ENCODE measurements around the gene SYNE2. TPM values are rescaled to one million over a fixed set of nuclear protein-coding genes. Genes with fewer than 3 reads are reported as not detected.

The SYNE2 gene
- total RNA-seq, 1 donor from 2014 or later: 44.2 TPM

GRCh38 chr14:64233531-64234190 is 380.9 kb downstream of the SYNE2 start:
- TF ChIP-seq, protein P1, sequence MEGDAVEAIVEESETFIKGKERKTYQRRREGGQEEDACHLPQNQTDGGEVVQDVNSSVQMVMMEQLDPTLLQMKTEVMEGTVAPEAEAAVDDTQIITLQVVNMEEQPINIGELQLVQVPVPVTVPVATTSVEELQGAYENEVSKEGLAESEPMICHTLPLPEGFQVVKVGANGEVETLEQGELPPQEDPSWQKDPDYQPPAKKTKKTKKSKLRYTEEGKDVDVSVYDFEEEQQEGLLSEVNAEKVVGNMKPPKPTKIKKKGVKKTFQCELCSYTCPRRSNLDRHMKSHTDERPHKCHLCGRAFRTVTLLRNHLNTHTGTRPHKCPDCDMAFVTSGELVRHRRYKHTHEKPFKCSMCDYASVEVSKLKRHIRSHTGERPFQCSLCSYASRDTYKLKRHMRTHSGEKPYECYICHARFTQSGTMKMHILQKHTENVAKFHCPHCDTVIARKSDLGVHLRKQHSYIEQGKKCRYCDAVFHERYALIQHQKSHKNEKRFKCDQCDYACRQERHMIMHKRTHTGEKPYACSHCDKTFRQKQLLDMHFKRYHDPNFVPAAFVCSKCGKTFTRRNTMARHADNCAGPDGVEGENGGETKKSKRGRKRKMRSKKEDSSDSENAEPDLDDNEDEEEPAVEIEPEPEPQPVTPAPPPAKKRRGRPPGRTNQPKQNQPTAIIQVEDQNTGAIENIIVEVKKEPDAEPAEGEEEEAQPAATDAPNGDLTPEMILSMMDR (conservative IDR thresholded peaks at IDR 0.05; ENCODE audit: low read depth, low read length): no peak
- DNase-seq (ENCODE audit: low read depth): no peak
- H3K4me3 ChIP-seq (ENCODE audit: low read depth, low read length): no peak overlapping the region

DNA sequence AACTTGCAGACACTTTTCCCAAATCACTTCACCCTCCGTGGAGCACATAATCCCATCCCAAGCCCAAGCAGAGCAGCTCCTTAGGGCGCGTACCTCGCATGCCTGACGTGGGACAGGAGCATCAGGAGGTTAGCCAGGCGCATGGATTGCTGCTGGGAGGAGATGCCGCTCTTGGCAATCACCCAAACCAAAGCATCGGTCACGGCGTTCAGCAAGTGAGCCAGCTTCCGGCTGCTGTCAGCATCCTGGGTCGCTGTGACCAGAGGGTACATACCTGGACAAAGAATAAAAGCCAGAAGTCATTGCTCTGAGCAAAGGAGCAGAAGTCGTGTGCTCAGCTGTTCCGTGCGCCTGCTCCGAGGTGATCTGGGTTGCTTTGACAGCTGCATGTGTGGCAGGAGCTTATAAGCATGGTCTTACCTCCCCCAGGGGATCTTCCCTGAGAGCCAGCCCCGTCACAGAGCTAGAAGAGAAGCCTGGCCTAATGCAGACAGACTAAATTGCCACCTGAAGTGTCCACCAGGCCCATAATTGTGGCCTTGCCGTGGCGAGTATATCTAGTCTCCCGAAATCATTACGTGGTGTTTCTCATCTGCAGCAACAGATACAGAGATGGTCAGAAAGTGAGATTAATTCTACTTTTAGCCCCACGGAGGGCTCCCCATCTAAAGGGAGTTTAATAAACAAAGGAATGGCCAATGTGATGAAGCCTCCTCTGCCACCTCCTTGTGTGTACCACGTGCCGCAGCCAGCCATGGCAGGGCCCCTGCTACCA is 382.3 kb downstream of the SYNE2 start:
- TF ChIP-seq, protein P1 (conservative IDR thresholded peaks at IDR 0.05; ENCODE audit: low read depth, low read length): no peak
- peak; percentile 20 for DNase-seq (ENCODE audit: low read depth)
- H3K4me3 ChIP-seq (ENCODE audit: low read depth, low read length): no peak overlapping the region

DNA sequence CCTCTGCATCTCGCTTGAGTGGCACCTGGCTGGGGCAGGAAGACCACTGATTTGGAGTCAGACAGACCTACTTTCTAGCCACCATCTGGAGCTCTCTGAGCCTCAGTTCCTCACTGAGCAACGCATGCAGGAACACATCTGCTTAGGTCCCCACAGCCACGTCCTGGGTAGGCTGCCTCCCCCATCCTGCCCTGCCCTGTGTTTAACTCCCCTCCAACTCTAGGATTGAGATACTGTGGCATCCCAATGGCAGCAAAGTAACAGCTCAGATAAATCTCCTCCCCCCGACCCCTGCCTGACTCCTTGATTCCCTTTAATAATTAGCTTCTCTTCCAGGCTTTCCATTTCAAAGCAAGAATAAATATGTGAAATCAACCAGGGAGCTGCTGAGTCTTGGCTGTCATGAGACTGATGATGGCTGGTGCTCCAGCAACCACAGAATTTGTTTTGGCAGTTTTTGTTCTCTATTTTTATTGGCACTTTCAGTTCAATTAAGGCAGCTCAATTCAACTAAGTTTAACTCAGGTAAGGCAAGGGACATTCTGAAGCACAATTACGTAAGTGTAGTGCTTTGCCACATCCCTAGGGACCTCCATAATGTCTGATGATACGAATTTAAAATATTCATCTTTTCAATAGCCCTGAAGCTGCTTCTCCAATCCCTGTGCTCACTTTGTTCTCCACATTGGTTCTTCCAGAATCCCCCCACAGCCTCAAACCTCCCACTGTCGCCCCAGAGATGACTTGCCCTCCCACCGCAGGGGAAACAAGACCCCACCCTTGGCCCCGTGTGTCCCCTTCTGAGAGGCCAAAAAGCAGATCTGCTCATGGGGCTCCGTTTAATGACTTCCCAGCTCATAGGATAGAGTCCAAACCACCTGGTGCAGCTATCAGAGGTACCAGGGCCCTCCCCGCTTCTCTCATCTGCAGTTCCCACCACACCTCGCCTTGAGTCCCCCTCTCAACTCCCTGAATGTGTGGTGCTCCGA is 383.1 kb downstream of the SYNE2 start:
- DNase-seq (ENCODE audit: low read depth): no peak
- no peak overlapping the region for H3K4me3 ChIP-seq (ENCODE audit: low read depth, low read length)
- TF ChIP-seq, protein P1 (conservative IDR thresholded peaks at IDR 0.05; ENCODE audit: low read depth, low read length): no peak

DNA sequence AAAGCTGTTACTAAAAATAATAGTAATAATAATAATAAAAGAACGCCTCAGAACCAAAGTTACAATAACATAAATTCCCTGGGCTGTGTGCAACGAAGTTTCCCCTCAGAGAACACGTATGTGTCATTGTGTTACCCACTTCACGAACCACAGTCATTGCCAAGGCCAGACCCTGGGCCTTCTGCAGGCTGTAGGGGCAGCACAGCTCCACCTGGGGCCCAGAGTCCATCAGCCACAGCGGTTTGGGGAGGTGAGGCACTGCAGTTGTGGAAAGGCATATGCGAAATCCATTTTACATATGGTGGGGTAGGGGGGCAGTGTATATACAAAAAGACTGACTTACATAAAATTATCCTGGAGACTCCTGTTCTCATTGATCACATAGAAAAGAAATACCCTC is 385.2 kb downstream of the SYNE2 start:
- no peak overlapping the region for H3K4me3 ChIP-seq (ENCODE audit: low read depth, low read length)
- TF ChIP-seq, protein P1 (conservative IDR thresholded peaks at IDR 0.05; ENCODE audit: low read depth, low read length): no peak
- no peak for DNase-seq (ENCODE audit: low read depth)

GRCh38 chr14:64238631-64239030 is 385.8 kb downstream of the SYNE2 start:
- no peak overlapping the region for H3K4me3 ChIP-seq (ENCODE audit: low read depth, low read length)
- DNase-seq (ENCODE audit: low read depth): no peak
- TF ChIP-seq, protein P1 (conservative IDR thresholded peaks at IDR 0.05; ENCODE audit: low read depth, low read length): no peak

DNA sequence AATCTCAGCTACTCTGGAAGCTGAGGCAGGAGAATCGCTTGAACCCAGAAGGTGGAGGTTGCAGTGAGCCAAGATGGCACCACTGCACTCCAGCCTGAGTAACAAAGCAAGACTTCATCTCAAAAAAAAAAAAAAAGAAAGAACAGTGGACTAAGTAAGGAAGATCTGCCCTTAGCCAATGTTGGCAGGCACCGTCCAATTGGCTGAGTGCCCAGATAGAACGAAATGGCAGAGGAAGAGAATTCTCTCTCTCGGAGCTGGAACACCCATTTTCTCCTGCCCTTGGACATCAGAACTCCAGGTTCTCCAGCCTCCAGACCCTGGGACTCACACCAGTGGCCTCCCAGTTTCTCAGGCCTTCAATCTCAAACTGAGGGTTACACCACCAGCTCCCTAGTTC is 391.5 kb downstream of the SYNE2 start:
- no peak for DNase-seq (ENCODE audit: low read depth)
- TF ChIP-seq, protein P1 (conservative IDR thresholded peaks at IDR 0.05; ENCODE audit: low read depth, low read length): no peak
- H3K4me3 ChIP-seq (ENCODE audit: low read depth, low read length): no peak overlapping the region
